ENCODE data around the gene WNT11.

Gene WNT11

DNA sequence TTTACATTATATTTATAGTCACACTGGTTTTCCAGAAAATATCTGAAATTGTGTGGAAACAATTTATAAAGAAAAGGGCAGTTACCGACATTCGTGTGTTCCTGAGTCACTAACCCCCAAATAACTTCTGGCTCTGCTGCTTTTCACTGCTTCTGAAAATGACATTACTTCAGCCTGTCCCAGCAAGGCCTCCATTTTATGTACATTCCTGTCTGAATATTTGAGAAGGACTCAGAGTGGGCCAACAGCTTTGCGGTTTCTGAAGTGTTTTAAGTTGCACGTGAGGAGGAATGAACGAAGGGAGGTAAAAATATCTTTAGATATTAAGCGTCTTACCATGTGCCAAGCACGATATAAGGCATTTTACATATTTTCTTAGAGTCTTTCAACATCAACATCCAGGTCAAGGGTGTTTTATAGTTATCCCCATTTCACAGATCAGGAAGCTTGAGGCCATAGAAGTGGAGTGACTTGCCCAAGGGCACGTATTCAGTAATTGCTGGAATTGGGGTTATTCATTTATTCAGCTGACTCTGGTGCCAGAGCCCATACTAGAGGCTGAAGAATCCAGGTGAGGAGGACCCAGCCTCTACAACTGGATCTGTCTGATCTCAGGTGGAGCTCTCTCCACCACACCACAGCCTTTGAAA lies 30.8 kb upstream of the WNT11 start:
- FAIRE-seq: no peak

DNA sequence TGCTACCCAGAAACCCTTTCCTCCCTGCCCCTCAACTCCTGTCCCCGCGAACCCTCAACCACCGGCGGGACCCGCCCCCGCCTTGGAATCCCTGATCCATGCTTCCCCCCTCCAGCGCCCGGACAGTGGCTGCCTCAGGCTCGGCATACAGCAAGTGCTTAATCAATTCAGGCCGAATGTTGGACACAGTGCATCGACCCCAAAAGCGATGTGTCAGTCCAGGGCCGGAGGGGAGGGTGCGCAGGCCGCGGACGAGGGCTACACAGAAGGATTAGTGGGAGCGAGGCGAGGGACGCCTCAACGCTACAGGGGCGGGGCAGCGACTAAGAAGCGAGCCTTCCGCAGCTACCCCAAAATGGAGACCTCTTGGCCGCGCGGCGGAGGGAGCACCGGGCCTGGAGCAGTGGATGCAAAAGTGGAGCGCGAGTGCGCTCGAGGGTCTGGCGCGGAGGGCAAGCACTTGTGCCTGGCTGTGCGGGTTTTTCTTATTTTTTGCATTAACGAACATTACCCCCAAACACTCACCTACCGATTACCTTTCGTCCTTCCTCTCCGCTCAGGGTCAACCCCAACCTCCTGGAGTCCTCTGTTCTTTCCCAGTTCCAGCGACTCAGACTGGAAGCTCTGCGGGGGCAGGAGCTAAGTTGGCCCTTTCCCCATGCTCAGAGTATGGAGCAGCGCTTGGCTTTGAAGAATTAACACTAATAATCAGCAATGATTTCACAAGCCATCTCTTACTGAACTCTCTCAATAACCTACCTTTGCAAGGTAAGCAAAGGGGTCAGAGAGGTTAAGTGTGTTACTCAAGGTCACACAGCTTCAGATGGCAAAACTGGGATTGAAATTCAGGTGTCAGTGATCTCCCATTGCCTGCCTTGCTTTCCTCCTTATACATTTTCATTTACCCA lies 30.0 kb upstream of the WNT11 start:
- no peak for FAIRE-seq

DNA sequence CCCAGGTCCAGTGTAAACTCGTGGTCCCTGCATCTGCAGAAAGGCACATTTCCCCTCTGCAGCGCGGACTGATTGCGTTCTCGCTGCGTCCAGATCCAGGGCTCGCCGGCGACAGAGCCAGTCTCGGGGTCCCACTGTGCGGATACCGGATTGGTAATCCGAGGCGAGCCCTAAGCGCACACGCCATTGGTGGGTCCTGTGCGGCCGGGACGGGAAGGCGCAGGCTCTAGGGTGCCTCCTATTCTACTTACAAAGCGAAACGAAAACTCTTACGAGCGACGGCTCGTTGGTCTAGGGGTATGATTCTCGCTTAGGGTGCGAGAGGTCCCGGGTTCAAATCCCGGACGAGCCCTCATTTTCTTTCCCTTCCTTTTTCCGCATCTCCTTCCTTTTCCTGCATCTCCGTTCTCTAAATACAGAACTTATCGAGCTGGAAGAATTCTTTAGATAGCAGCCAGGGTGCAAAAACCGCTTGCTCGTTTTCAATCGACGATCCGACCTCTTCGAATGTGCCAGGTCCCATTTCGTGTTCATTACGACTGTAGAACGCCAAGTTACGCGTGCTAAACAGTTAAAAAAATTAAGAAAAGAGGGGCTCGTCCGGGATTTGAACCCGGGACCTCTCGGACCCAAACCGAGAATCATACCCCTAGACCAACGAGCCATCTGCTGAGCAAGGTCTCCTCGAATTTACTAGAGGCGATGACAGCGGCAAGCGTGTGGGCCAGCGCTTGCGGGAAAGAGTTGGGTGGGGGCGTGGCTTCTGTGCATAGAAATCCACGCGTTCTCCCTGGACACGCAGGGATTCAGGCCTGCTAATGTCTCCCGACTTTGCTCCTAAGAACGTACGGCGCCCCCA lies 29.2 kb upstream of the WNT11 start:
- FAIRE-seq: no peak

DNA sequence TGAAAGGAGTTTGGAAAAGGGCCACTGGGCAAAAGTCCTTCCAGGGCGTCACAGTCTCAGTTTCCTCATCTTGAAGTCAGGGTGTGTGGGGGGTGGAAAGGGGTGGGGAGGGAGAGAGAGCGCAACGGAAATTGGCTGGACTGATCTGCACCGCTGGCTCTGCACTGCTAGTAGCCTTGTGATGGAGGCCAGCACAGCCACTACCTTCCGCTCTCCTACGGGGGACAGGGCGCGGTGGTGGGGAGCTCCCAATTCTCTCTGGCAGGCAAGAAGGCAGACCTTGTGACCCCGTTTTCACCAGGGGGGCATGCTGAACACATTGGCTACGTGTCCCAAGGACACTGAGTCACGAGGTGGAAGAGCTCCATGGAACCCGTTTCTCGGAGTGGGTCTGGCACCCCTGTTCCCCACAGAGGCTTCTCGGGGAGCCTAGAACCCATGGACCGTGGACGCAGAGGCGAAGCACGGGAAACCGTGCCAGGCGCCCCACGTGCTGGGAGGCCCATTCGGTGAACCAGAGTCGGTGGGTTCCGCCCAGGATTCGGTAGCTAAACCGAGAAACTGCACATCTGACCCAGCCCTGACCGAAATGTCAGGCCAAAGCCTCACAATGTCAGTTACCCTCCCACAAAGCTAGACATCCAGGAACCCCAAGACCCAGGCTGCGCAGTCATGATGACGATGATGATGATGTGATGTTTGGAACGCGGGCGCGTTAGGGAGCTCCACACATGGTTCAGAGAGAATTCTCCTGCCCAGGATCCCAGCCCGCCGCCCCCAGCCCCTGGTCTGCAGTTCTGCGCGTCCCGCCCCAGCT lies 28.3 kb upstream of the WNT11 start:
- FAIRE-seq: no peak

DNA sequence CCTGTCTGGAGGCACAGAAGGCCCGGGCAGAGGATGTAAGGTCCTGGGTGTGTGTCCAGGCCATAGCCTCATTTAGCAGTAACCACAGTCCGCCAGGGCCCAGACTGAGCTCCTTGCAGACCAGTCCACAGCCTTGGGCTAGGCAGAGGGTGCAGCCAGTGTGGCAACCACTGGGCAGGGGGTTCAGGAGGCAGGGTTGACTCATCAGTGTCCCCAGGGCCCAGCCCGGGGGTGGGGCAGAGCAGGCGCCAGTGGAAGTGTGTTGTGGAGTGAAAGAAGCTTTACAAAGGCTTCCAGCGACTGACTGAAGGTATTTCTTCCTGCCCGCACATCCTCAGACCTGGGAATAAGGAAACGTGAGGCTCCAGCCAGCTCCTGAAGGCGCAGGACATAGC lies 27.7 kb upstream of the WNT11 start:
- FAIRE-seq: no peak

DNA sequence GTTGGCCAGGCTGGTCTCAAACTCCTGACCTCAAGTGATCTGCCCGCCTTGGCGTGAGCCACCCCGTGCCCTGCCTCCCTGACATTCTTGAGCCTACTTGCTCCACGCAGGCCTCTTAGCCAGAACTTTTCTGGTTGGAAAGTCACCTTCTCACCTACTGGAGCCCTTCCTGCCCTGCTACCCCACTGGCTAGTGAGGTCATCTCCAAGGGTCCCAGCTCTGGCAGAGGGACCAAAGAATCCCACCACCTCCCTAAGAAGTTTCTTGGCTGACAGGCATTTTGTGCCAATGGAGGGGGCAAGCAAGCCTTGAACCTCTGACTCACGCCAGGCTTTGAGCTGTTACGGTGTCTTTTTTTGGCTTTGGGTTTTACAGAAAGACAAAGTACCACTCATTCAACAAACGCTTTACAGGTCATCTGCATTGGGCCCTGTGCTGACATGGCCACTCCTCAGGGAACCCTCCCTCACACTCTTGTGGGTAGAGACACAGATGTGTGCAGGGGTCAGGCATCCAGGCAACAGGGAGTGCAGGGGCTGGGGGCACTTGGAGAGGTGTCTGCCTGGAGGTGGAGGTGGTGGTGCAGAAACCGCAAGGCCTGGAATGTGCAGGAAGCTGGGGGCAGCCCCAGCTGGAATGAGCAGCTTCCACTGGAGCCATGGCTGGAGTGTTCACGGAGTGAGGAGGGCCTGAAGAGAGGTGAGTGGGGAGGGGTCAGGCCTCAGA lies 27.1 kb upstream of the WNT11 start:
- FAIRE-seq: no peak

DNA sequence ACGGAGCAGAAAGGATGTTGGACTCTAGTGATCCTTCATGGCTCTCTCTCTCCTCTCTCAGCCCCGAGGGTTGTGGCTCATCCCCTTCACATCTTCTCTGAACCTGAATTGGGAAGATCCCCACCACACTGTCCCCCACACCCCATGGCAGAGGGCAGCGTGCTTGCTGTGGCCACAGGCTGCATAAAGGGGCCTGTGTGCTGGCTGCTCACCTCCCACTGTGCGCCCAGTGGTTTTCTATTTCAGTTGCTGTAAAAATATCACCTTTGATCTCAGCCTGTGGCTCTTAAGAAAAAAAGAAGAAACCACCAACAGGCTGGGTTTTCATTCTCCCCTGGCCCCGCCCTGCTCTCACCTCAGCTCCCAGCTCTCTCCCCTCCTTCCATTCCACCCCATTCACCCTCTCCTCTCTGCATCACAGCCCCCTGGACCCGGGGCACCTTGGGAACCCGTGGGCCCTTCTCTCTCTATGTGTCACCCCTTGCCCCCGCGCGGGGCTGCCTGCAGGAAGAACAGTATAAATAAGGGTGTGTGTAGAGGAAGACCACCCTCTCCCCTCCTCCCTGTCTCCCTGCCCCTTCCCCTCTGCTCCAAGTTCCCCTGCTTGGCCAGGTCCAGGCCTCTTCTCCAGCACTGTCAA lies 25.8 kb upstream of the WNT11 start:
- no peak for FAIRE-seq

DNA sequence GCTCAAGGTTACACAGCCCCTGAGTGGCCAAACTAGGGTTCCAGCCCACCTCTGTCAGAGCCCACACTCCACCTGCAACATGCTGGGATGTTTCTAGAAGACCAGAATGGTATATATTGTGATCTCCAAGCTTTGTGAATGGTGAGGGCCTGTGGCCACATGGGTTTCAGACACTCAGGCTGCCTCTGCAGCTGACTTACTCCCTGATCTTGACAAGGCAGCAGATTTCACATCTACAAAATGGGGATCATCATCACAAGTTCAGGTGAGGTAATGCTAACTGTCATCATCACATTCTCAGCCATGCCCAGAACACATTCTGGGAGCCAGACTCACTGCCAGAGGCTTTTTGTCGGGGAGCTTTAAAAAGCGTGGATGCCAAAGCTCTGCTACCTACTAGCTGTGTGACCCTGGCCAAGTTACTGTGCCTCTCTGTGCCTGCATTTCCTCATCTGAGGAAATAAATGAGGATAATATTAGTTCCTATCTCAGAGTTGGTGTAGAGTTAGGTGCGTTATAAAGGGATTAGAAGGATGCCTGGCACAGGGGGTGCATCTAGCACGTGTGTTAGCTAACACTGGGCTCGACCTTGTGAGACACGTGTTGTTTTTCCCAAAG lies 24.9 kb upstream of the WNT11 start:
- FAIRE-seq: no peak

DNA sequence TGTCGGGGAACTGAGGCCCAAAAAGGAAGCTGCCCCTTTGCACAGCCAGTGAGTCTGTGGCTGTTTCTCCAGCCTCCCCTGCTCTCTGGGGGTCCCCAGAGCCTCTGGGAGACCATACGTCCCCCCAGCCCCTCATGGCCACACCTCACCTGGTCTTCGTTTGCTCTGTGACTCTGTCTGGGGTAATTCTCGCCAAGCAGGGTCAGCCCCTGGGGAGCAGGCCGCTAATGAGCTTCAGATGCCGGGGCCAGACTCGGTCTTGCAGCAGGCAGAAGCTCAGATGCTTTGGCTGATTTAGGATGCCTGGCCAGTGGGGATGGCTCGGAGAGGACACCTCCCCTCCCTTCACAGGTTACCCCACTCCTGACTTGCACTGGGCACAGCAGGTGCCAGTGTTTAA lies 24.1 kb upstream of the WNT11 start:
- FAIRE-seq: no peak

DNA sequence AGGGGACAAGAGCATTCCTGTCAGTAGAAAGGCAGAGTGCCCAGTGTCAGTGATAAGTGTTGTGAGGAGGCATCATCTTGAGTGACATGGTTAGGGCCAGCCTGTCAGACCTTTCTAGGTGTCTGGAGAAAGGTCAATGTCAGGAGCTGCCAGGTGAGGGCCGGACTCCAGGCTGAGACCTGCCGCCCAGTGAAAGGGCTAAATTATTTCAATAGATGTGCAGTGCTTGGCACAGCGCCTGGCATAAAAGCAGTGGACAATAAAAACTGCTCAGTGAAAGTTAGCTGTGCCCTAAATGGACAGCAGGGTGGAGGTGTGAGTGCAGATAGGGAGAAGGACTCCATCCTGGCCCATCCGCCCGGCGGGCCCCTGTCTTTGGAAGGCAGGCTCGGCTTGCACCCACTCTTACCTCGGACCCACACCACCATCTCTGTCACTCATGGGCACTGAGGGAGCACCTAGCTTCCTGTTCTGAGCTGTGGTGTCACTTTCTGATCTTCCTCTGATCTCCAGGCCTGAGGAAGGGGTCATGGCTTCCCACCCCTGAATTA lies 23.5 kb upstream of the WNT11 start:
- FAIRE-seq: no peak

DNA sequence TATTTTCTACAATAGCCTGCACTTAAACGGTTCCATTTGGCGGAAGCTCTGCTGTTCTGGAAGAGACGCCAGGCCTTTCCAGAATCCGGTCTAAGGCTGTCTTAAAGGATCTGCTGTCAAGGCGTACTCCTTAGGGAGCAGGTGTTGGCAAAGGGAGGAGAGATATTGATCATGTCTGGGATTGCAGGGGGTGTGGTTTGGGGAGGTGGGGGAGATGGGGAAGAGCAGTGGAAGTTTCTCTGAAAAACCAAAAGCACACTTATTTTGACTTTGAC lies 22.5 kb upstream of the WNT11 start:
- no peak for FAIRE-seq

DNA sequence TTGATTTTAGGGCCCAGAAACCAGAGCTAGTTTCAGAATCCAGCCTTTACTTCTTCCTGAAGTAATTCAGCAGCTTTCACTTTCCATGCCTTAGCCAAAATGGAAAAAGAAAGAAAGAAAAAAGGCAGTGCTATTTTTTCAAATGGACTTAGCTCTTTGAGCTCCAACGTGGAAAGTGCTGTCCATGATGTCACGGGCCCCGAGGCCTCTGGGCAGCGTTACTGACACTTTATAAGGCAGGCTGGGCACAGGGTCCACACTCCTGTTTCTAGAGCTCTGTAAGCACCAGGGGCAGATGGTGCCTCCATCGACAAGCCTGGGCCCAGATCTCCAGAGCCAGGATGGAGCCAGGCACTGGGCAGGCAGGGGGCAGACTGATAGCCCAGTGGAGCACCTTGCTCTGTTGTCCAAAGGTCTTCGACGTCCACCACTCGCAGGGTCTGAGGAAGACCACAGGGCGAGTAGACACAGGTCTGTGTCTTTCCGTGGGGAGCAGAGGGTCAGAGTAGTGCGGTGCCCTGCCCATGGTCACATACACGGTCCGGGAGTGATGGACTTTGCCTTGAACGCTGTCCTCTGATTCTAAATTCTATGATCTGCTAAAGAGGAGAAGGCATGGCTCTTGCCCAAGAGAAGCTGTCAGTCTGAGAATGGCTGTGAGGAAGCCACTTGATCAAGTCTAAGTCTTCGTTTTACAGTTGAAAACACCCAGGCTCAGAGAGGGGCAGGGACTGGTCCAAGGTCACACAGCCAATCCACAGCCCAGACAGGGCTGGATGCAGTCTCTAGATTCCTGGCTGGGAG lies 22.0 kb upstream of the WNT11 start:
- FAIRE-seq: no peak

DNA sequence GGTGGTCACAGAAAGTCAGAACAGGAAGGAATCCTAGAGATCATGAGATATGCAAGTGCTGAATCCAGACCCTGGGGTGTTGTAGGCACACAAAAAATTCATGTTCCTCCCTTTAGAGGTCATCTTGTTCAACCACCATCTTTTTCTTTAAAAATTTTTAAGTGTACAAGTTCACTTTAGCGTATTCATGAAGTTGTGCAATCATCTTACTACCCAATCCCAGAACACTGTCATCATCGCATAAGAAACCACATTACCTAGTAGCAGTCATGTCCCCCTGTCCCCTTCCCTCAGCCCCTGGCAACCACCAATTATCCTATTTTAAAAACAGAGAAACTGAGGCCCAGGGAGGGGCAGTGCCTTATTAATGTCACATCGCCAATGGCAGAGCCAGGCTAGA lies 20.3 kb upstream of the WNT11 start:
- FAIRE-seq: no peak

DNA sequence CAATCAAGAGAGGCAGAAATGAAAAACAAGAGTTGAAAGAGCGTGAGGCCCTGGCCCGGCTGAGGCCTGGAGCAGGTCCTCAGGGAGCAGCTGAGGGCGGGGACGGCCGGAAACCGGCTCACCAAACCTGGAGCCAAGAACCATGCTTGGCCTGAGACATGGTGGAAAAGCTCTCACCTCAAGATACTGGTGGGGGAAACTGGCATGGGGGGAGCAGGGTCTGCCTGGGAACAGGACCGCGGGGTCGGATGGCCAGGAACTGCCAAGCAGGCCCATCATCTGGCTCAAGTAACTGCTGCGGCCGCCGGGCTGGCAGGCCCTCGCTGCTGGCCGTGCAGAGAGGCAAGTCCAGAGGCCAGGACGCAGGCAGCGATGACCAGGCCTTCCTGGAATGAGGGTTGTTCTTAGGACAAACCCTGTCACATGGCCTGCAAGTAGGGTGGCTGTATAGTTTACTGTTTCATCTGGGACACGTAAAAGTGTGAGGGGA lies 18.9 kb upstream of the WNT11 start:
- FAIRE-seq: no peak

DNA sequence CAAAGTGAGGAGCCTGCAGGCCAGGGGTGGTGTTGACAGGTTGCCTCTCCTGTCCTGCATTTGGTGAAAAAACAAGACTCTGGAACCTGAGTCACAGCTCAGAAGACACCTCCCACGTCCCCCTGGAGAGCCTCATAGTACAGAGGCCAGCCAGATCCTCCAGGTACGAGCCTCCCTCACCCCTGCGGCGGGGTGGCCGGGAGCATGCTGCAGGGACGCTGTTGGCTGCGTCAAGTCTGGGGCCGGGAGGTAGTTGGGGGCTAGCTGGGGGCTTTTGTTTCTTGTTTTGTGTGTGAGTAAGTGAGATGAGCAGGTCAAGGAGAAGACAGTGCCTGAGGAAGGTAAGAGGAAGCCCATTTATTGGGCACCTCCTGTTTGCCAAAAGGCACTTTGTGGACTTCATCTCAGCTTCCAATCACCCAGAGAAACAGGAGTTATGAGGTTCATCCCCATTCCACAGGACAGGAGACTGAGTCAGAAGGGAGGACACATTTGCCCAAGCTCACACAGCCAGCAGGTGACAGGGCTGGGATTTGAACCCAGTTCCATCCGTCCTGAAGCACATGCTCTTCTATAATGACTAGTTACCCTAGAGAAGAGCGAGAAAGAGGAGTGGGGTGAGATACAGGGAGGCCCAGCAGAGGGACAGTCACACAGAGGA lies 18.3 kb upstream of the WNT11 start:
- no peak for FAIRE-seq

DNA sequence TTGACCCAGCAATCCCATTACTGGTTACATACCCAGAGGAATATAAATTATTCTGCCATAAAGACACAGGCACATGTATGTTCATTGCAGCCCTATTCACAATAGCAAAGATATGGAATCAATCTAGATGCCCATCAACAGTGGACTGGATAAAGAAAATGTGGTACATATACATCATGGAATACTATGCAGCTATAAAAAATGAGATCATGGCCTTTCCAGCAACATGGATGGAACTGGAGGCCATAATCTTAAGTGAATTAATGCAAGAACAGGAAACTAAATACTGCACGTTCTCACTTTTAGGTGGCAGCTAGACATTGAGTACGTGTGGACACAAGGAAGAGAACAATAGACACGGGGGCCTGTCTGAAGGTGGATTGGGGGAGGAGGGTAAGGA lies 15.1 kb upstream of the WNT11 start:
- no peak for FAIRE-seq

DNA sequence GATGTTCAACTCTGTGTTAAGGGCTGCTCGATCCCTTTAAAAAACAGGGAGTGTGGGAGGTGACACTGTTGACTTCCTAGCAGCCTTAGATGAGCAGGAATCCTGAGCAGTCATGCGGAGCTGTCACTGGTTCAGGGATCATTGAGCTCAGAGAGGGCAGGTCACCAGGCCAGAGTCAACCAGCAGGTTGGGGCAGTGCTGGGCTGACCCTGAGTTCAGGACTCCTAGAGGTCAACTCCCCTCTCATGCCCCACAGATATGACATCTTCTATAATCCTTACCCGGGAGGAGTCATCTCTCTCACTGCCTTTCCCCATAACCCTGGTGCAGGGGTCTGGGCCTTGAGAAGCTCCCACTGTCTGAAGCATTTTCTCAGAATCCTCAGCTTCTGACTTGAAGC lies 12.9 kb upstream of the WNT11 start:
- no peak for FAIRE-seq

DNA sequence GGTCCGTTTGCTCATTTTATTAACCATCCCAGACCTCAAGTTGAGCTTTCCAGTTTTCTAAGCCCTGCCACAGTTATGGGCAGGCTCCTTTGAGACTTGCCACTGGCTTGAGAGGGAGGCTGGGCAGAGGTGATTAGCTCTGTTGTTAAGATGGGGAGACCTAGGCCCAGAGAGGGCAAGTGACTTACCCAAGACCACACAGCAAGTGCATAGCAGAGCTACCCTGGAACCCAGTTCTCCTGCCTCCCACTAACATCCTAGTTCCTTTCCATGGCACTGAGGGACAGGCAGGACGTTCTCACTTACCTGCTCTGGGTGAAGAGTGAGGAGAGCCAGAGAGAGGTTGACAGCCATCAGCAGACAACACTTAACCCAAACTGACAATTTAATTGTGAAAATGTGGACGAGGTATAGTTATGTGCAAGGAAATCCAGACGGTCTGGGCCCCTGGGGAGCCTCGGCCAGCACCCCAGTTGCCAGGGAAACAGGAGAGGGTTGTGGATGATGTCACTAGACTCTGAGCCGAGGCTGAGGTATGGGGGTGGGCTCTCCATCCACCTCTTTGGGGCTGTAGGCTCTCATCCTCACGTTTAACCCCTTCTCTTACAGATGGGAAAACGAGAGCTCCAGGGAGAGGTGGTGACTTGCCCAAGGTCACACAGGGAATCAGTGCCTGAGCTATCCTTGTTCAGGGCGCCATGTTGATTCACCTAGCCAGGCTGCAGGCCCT lies 12.3 kb upstream of the WNT11 start:
- no peak for FAIRE-seq

Data from islet of Langerhans (tissue), 1 donor.